HepG2 (cell line): ENCODE data around the gene HIGD1A. TPM values are rescaled to one million over a fixed set of nuclear protein-coding genes. Genes with fewer than 3 reads are reported as not detected.

Source experiments
- DBP ChIP-seq: sonication (generic); formaldehyde crosslinking; IDR thresholded peaks from 2 replicates; pipeline ENCODE4 v1.4.0; 2020; ENCODE audit warnings: missing genetic modification reagents; ENCODE audit errors: not compliant biosample characterization
- EZH2 ChIP-seq: conservative IDR thresholded peaks from 2 replicates; pipeline ENCODE4 v1.6.1; 2012; ENCODE audit warnings: mild to moderate bottlenecking, low read depth, low read length, moderate library complexity
- FLYWCH1 ChIP-seq: sonication (generic); formaldehyde crosslinking; IDR thresholded peaks from 2 replicates; pipeline ENCODE4 v1.8.1; 2023; ENCODE audit warnings: mild to moderate bottlenecking, missing genetic modification reagents
- GATAD2A ChIP-seq: IDR thresholded peaks from 2 replicates; pipeline ENCODE4 v1.6.1; 2016
- HNRNPK ChIP-seq: fragments of 200-400 bp; formaldehyde crosslinking; IDR thresholded peaks from 2 replicates; pipeline ENCODE4 v1.6.1; 2018; ENCODE audit warnings: low read length, low read depth, moderate library complexity, mild to moderate bottlenecking; ENCODE audit not compliant: poor library complexity, severe bottlenecking
- JARID2 ChIP-seq: sonication (generic); formaldehyde crosslinking; IDR thresholded peaks from 2 replicates; pipeline ENCODE4 v1.8.1; 2023; ENCODE audit warnings: missing genetic modification reagents, inconsistent platforms; ENCODE audit not compliant: insufficient replicate concordance
- KDM6A ChIP-seq: IDR thresholded peaks from 2 replicates; pipeline ENCODE4 v1.6.1; 2016; ENCODE audit warnings: low read depth
- LBX2 ChIP-seq: sonication (generic); formaldehyde crosslinking; IDR thresholded peaks from 2 replicates; pipeline ENCODE4 v1.5.0; 2020; ENCODE audit warnings: missing genetic modification reagents, mild to moderate bottlenecking, borderline replicate concordance
- MEIS2 ChIP-seq: sonication (generic); formaldehyde crosslinking; IDR thresholded peaks from 2 replicates; pipeline ENCODE4 v1.9.0; 2021; ENCODE audit warnings: mild to moderate bottlenecking, missing genetic modification reagents
- ONECUT2 ChIP-seq: sonication (generic); formaldehyde crosslinking; IDR thresholded peaks from 2 replicates; pipeline ENCODE4 v1.4.0; 2020; ENCODE audit warnings: missing genetic modification reagents
- PTBP1 ChIP-seq: fragments of 200-400 bp; formaldehyde crosslinking; IDR thresholded peaks from 2 replicates; pipeline ENCODE4 v1.6.1; 2018; ENCODE audit warnings: low read length, low read depth; ENCODE audit not compliant: poor library complexity, severe bottlenecking
- RAD51 ChIP-seq: fragments of 450-650 bp; IDR thresholded peaks from 2 replicates; pipeline ENCODE4 v1.6.1; 2016; ENCODE audit warnings: borderline replicate concordance
- SNAPC2 ChIP-seq: sonication (generic); formaldehyde crosslinking; IDR thresholded peaks from 2 replicates; pipeline ENCODE4 v1.8.1; 2022; ENCODE audit warnings: mild to moderate bottlenecking, missing genetic modification reagents
- SOX13 ChIP-seq, 3 experiments: fragments of 450-650 bp in 1 of 3; sonication (generic) in 1 of 3; formaldehyde crosslinking in 1 of 3; IDR thresholded peaks in 2 of 3; conservative IDR thresholded peaks in 1 of 3; 2 replicates each; pipeline versions ENCODE4 v1.5.0 to v1.6.1; 2016 to 2020; ENCODE audit warnings: antibody characterized with exemption in 1 of 3, mild to moderate bottlenecking in 1 of 3, missing compliant biosample characterization in 1 of 3, missing genetic modification reagents in 1 of 3, moderate library complexity in 1 of 3
- SP1 ChIP-seq, 2 experiments: fragments of 450-650 bp in 1 of 2; sonication (generic) in 1 of 2; formaldehyde crosslinking in 1 of 2; IDR thresholded peaks; 2 replicates each; pipeline versions ENCODE4 v1.4.0 to v1.6.1; 2016 to 2020; ENCODE audit warnings: missing genetic modification reagents in 1 of 2
- ZNF484 ChIP-seq: sonication (generic); formaldehyde crosslinking; IDR thresholded peaks from 2 replicates; pipeline ENCODE4 v1.5.1; 2020; ENCODE audit warnings: mild to moderate bottlenecking, low read depth, missing genetic modification reagents, borderline replicate concordance
- ZNF615 ChIP-seq: sonication (generic); formaldehyde crosslinking; IDR thresholded peaks from 2 replicates; pipeline ENCODE4 v1.5.0; 2020; ENCODE audit warnings: mild to moderate bottlenecking, missing genetic modification reagents, borderline replicate concordance
- polyA plus RNA-seq, 8 experiments: library from polyadenylated mRNA; depleted of rRNA in 3 of 8; stranded (reverse) in 7 of 8; unstranded in 1 of 8; fragments of >200 nt; fragmentation: Illumina TruSeq in 4 of 8; extraction: Trizol in 4 of 8; gene quantifications; 2 replicates each; pipeline versions ENCODE4 v1.2.1 to v1.2.3, GENCODE V29; 2011 to 2016; ENCODE audit warnings: low read depth in 4 of 8, missing spikeins in 1 of 8, mixed read lengths in 1 of 8; ENCODE audit not compliant: insufficient read depth in 1 of 8
- total RNA-seq, 5 experiments: library from RNA; depleted of rRNA; stranded (reverse); fragments of >200 nt; fragmentation: Illumina TruSeq; extraction: Trizol; gene quantifications; 2 replicates each; pipeline ENCODE4 v1.2.3, GENCODE V29; 2016; ENCODE audit warnings: low read depth in 1 of 5
- TF ChIP-seq, protein P1 (sequence below): sonication (generic); formaldehyde crosslinking; IDR thresholded peaks from 2 replicates; pipeline ENCODE4 v1.4.0; 2020; ENCODE audit warnings: missing genetic modification reagents
- TF ChIP-seq, protein P2 (sequence below): sonication (generic); formaldehyde crosslinking; IDR thresholded peaks from 2 replicates; pipeline ENCODE4 v1.8.1; 2023; ENCODE audit warnings: mild to moderate bottlenecking, missing genetic modification reagents
- TF ChIP-seq, protein P3 (sequence below): sonication (generic); formaldehyde crosslinking; IDR thresholded peaks from 2 replicates; pipeline ENCODE4 v1.5.0; 2020; ENCODE audit warnings: missing genetic modification reagents, mild to moderate bottlenecking, borderline replicate concordance
- TF ChIP-seq, protein P4 (sequence below): sonication (generic); formaldehyde crosslinking; IDR thresholded peaks from 2 replicates; pipeline ENCODE4 v1.9.0; 2021; ENCODE audit warnings: missing genetic modification reagents, mild to moderate bottlenecking, borderline replicate concordance

Gene HIGD1A
- total and polyA plus RNA-seq, 2 of the 13 experiments (the other 11 are each of a cell fraction or from before 2014, with no cell fraction given), result 222 to 253 TPM

DNA sequence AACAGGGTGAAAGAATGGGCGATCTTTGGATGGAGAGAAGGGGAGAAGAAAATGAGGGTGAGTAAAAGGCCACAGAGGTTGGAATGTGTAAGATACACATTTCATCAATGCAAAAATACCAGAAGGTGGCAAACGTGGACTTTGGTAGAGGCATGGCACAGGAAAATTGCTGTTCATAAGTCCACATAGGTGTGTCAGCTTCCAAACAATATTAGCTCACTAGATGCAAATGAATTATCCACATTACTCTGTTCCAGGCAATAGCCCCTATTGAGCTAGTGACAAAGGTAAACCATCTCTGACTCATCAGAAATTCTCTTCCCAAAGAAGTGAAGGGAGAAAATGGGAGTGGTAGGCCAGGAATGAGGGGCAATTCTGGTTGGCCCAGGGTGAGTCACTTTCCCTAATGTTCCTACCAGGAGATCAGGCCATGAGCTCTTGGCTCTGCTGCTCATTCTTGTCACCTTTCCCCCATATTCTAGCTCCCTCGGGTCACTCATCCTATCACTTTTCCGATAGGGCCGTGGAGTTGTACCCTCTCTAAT lies 24.9 kb upstream of the HIGD1A start (continued):
- TF ChIP-seq, protein P1, sequence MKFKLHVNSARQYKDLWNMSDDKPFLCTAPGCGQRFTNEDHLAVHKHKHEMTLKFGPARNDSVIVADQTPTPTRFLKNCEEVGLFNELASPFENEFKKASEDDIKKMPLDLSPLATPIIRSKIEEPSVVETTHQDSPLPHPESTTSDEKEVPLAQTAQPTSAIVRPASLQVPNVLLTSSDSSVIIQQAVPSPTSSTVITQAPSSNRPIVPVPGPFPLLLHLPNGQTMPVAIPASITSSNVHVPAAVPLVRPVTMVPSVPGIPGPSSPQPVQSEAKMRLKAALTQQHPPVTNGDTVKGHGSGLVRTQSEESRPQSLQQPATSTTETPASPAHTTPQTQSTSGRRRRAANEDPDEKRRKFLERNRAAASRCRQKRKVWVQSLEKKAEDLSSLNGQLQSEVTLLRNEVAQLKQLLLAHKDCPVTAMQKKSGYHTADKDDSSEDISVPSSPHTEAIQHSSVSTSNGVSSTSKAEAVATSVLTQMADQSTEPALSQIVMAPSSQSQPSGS (CRISPR knock-in tag), result peak; percentile 64
- TF ChIP-seq KDM6A (CRISPR knock-in tag) (peak; percentile 82), MEIS2 (CRISPR knock-in tag) (no peak), JARID2 (CRISPR knock-in tag) (no peak), SNAPC2 (no peak), GATAD2A (CRISPR knock-in tag) (peak; percentile 79), ONECUT2 (no peak), ZNF615 (CRISPR knock-in tag) (no peak), LBX2 (CRISPR knock-in tag) (no peak), EZH2 (no peak), DBP (CRISPR knock-in tag) (no peak), FLYWCH1 (CRISPR knock-in tag) (no peak), SP1 (IDR thresholded peaks at IDR 0.05) (no peak), SP1 (CRISPR knock-in tag; IDR thresholded peaks at IDR 0.05) (no peak), HNRNPK (no peak), RAD51 (no peak), ZNF484 (CRISPR knock-in tag) (no peak), SOX13 (IDR thresholded peaks at IDR 0.05) (no peak), SOX13 (CRISPR knock-in tag; conservative IDR thresholded peaks at IDR 0.05 in 1 of 2, IDR thresholded peaks at IDR 0.05 in 1 of 2) (peak in 1 of 2 experiments; percentile 91; a peak in 2 of 4 replicates), PTBP1 (no peak)
- TF ChIP-seq, protein P2, sequence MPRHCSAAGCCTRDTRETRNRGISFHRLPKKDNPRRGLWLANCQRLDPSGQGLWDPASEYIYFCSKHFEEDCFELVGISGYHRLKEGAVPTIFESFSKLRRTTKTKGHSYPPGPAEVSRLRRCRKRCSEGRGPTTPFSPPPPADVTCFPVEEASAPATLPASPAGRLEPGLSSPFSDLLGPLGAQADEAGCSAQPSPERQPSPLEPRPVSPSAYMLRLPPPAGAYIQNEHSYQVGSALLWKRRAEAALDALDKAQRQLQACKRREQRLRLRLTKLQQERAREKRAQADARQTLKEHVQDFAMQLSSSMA (CRISPR knock-in tag), result no peak
- TF ChIP-seq, protein P3, sequence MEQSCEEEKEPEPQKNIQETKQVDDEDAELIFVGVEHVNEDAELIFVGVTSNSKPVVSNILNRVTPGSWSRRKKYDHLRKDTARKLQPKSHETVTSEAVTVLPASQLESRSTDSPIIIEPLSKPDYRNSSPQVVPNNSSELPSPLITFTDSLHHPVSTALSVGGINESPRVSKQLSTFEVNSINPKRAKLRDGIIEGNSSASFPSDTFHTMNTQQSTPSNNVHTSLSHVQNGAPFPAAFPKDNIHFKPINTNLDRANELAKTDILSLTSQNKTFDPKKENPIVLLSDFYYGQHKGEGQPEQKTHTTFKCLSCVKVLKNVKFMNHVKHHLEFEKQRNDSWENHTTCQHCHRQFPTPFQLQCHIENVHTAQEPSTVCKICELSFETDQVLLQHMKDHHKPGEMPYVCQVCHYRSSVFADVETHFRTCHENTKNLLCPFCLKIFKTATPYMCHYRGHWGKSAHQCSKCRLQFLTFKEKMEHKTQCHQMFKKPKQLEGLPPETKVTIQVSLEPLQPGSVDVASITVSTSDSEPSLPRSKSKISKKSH, result no peak
- TF ChIP-seq, protein P4, sequence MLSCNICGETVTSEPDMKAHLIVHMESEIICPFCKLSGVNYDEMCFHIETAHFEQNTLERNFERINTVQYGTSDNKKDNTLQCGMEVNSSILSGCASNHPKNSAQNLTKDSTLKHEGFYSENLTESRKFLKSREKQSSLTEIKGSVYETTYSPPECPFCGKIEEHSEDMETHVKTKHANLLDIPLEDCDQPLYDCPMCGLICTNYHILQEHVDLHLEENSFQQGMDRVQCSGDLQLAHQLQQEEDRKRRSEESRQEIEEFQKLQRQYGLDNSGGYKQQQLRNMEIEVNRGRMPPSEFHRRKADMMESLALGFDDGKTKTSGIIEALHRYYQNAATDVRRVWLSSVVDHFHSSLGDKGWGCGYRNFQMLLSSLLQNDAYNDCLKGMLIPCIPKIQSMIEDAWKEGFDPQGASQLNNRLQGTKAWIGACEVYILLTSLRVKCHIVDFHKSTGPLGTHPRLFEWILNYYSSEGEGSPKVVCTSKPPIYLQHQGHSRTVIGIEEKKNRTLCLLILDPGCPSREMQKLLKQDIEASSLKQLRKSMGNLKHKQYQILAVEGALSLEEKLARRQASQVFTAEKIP (CRISPR knock-in tag), result no peak
